ENCODE data around the gene ZNF267.

DNA sequence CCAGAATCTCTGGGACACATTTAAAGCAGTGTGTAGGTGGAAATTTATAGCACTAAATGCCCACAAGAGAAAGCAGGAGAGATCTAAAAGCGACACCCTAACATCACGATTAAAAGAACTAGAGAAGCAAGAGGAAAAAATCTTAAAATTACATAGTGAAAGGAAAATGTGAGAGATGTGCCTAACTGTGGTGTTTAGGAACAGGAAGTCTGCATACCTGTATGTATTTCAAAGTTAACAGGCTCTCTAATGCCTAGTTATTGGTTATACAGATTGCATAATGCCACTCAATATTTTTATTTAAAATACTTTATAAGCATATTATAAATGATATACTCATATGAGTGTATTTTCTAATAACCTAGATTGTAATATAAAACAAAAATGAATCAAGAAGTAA is 25.9 kb downstream of the ZNF267 start:
- TF ChIP-seq, protein P1, sequence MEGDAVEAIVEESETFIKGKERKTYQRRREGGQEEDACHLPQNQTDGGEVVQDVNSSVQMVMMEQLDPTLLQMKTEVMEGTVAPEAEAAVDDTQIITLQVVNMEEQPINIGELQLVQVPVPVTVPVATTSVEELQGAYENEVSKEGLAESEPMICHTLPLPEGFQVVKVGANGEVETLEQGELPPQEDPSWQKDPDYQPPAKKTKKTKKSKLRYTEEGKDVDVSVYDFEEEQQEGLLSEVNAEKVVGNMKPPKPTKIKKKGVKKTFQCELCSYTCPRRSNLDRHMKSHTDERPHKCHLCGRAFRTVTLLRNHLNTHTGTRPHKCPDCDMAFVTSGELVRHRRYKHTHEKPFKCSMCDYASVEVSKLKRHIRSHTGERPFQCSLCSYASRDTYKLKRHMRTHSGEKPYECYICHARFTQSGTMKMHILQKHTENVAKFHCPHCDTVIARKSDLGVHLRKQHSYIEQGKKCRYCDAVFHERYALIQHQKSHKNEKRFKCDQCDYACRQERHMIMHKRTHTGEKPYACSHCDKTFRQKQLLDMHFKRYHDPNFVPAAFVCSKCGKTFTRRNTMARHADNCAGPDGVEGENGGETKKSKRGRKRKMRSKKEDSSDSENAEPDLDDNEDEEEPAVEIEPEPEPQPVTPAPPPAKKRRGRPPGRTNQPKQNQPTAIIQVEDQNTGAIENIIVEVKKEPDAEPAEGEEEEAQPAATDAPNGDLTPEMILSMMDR (IDR thresholded peaks at IDR 0.05; ENCODE audit: insufficient read depth, low read depth, low read length): no peak
- TF ChIP-seq EZH2 (IDR thresholded peaks at IDR 0.05; ENCODE audit: insufficient read depth, low read length): no peak
